Inflammatory macrophage treated with lipopolysaccharide for 1 hour (primary cell): ENCODE data around the gene SELENOM.
A peak's percentile ranks its signal among the peaks of the same experiment; 100 is the strongest.
"Not testable (repeated sequence)": the region's sequence is repeated elsewhere in the genome, so short reads cannot be mapped to it uniquely, and the experiment has no call there.

Experiments
- DNase-seq, 2 donors: peaks; one replicate each; pipeline ENCODE4 v3.0.0-alpha.2; 2020 to 2022

SELENOM gene

GRCh38 chr22:31130873-31131272, 23.5 kb upstream of the SELENOM start:
- no peak for DNase-seq

GRCh38 chr22:31128156-31128555, 20.8 kb upstream of the SELENOM start:
- DNase-seq, result no peak

GRCh38 chr22:31127181-31127772, 19.9 kb upstream of the SELENOM start:
- DNase-seq, result peak in 1 of 2 donors; percentile 6

DNA sequence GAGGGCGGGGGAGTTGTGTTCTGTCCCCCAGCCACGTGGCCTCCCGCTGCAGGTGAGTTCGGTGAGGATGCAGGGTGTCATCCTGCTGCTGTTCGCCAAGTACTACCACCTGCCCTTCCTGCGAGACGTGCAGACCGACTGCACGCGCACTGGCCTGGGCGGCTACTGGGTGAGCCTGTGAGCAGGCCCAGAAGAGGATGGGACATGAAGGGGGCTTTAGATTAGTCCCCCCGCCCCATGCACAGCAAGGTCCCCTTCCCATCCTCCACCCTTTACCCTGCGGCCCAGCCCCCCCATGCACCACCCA, 19.5 kb upstream of the SELENOM start:
- no peak for DNase-seq

GRCh38 chr22:31126128-31126868, 18.9 kb upstream of the SELENOM start:
- DNase-seq, result no peak

DNA sequence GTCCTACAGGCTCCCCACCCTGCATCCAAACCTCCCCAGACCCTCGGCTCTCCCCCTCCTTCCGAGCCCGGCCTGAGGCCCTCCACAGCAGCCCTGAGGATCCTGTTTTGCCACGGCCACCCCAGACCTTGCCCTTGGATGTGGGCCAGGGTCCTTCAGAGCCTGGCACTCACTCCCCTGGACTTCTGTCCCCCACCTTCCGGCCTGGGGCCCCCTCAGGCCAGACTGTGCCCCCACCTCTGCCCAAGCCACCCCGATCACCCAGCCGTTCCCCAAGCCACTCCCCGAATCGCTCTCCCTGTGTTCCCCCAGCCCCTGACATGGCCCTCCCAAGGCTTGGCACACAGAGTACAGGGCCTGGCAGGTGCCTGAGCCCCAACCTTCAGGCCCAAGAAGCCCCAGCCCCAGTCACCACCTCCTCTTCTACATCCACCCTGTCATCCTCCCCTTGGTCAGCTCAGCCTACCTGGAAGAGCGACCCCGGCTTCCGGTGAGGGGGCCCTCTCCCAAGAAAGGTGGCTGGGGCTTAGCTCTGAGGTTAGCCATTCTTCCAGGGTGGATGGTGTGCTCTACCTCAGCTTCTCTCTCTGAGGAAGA, 18.3 kb upstream of the SELENOM start:
- DNase-seq, result no peak

DNA sequence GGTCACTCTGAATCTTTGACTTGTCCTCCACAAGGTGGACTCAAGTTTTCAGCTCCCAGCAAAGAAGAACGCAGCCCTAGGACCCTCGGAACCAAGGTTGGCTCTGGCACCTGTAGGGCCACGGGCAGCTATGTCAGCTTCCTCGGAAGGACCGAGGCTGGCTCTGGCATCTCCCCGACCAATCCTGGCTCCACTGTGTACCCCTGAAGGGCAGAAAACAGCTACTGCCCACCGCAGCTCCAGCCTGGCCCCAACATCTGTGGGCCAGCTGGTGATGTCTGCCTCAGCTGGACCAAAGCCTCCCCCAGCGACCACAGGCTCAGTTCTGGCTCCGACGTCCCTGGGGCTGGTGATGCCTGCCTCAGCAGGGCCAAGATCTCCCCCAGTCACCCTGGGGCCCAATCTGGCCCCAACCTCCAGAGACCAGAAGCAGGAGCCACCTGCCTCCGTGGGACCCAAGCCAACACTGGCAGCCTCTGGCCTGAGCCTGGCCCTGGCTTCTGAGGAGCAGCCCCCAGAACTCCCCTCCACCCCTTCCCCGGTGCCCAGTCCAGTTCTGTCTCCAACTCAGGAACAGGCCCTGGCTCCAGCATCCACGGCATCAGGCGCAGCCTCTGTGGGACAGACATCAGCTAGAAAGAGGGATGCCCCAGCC, 17.6 kb upstream of the SELENOM start:
- no peak for DNase-seq

DNA sequence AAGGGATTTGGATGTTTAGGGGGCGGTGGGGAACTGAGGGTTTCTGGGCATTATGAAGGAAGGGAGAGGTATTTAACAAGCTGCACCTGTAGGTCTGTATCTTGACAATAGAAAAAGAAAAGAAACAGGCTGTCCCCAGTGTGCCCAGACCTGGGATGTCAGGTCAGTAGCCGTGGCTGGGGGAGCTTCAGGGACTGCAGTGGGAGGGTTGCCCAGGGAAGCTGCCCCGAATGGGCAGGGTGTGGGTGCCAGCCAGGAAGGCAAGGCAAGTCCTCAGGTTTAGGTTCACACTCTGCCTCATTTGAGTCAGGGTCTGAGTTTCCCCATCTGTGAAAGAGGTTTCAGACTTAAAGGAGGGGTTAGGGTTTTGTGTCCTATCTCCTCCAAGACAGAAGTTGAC, 16.9 kb upstream of the SELENOM start:
- no peak for DNase-seq

DNA sequence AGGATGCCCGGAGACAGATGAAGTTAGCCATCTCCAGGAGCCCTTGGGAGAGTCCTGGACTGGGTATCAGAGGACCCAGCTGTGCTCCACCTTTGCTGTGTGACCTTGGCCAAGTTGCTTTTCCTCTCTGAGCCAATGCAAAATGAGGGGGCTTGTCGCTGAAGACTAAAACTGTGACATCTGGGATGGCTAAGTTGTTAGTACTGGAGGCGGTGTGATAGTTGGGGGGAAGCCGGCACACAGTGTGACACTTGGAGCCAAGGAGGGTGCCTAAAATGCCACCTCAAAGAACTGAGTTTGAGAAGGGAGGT, 15.9 kb upstream of the SELENOM start:
- DNase-seq, result no peak

DNA sequence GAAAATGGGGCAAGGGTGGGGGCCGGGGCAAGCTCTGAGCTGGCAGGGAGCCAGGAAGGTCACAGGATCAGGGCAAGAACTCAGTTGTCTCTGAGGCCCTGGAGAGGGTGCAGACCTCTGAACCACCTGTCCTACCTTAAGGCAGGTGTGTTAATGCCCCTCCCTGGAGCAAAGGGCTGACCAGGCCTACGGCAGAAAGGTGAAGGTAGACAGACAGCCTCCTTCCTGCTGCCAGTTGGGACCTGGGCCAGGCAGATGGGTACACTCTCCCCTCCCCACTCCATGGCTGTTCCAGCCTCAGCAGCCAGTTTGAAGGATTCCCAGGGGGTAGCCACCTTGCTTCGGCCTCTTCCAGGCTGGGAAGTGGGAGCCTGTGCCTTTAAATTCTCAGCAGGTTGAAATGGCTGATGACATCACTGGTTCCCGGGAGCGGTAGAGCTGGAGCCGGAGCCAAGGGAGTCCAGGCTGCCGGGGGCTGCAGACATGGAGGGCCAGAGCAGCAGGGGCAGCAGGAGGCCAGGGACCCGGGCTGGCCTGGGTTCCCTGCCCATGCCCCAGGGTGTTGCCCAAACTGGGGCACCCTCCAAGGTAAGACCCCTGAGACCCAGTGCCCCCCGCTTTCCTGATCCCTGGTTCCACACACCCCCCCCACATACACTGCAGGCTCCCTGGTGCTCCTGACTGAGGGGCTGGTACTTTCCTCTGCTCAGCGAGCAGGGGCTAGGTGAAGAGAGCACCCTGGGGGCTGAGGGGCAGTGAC, 15.3 kb upstream of the SELENOM start, which contains the start of gene INPP5J:
Gene INPP5J (plus strand): TSS at position 435 of the 760 bp plus-strand sequence. CDS start 49 bp downstream, at position 484.
- DNase-seq, result no peak

- no peak for DNase-seq
These were observed 14.8 kb upstream of the SELENOM start for GRCh38 chr22:31122196-31122531.

GRCh38 chr22:31121403-31121802, 14.0 kb upstream of the SELENOM start:
- DNase-seq, result no peak

DNA sequence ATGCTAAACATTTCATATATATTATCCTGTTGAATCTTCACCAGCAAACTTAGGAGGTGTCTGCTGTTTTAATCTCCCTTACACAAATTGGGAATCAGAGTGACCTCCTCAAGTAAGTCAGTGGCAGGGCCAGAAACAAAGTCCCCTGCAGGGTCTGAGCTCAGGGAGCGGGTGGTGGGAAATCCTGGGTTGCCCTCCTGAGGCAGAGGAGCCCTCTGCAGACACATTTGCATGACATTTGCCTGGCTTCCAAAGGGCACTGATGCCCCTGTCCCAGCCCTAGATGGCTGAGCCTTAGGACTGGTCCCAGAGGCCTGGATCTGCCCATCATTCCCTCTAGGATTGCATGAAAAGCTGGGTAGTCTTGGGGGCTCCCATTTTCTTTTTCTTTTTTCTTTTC, 13.3 kb upstream of the SELENOM start:
- DNase-seq, result no peak

DNA sequence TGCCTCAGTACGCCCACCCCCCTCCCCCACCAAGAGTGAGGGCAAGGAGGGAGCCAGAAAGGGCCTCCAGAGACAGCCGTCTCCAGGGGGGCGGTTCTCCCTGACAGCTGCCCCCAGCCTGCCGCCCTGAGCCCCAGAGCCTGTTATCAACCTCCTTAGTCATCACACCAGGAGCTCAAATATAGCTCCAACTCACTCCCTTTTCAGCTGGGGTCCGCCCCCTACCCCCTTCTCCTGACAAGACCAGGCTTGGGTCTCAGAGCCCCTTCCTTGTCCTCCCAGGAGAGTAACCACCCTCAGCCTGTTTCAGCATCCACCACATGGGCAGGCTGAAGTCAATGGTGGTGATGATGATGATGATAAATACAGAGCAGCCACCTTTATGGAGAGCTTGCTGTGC, 12.9 kb upstream of the SELENOM start:
- no peak for DNase-seq

DNA sequence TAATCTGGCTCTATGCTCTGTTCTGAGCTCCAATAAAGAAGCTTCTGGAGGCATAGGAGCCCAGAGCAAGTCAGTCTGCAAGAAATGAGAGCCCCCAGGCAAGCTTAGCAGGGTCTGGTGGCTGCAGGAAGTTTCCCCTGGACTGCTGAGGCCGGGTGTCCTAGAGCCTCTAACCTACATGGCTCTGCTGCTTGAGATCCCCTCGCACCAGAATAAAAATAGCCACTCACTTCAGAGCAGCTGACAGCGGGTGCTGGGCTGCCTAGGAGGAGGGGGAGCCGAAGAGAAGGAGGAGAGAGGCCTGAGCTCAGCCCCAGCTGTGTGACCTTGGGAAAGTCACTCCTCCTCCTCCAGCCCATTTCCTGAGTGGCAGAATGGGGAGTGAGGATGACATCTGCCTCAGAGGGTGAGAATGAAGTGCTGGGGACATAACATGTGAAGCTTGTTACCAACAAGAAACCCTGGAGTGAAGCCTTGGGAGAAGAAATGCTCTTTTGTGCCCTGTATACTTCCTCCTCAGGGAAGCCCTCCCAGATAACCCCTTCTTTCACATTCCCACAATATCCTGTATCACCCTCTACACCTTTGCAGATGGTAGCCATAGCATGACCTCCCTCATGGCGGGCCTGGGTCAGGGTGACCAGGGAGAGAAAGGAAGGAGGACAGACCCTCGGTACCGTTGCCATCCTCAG, 11.8 kb upstream of the SELENOM start:
- DNase-seq, result no peak

GRCh38 chr22:31118046-31118820, 10.9 kb upstream of the SELENOM start:
- DNase-seq, result no peak

- not testable (repeated sequence) for DNase-seq
These were observed 5.3 kb upstream of the SELENOM start for GRCh38 chr22:31112547-31113091.

DNA sequence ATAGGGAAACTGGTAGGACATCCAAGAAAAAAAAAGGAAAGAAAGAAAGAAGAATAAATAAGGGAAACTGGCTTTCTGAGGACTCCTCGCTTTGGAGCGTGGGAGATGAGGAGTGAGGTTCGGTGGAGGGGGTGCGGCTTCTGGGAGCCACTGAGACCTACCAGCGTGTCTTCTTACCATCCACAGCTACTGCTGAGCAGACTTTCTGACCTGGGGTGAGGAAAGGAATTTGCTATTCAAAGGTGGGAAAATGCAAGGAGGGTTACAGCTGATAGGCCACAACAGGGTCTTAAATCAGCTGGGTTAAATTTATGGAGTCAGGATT, 488 bp upstream of the SELENOM start:
- DNase-seq, result no peak

- no peak for DNase-seq
These were observed 614 bp downstream of the SELENOM start for GRCh38 chr22:31106731-31107177.

DNA sequence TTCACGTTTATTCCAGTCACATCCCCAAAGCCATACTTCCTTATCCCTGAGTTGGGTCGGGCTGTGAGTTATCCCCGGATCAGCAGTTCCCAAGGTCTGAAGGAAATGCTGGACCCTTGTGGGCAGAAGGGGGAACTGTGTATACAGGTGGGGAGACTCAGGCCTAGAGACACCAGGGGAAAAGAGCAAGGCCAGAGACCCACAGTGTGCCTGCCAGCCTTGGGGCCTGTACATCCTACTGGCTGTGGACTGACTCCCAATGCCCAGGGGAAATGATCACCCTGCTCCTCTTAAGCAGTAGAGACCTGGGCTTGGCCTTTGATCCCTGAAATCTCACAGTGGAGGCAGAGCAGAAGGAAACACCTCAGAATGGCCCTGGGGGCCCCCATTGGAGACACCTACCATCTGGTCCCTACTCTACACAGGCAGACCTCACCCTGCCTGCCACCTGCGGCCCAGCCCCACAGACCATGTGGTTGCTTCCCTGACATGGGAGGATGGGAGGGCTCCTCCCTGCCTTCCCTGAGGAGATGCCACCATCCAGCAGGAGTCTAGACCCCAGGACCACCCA, 1.3 kb downstream of the SELENOM start:
- no peak for DNase-seq

DNA sequence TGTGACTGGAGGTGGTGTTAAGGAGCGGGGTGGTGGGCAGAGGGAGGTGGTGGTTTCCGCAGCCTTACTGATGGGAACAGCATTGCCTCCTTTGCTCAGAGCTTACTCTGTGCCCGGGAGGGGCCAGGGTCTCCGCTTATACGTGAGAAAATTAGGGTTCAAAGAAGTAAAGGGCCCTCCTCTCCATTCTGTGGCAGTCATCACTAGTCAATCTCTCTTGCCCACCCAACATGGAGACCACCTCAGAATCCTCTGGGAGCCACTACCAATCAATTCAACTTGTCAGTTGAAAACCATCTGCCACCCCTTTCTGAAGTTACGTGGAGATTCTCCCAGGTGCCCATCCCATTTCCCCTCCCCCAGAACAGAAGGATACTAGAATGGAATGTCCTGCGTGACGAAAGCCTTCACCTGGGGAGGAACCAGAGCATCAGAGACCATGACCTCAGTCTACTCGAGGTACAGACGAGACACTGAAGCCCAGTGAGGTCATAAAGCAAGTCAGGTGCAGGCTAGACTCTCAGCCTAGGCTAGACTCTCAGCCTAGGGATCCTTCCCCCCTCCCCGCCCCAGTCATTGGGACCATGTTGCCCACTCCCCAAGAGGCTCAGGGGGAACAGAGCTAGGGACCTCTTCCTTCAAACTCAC, 2.0 kb downstream of the SELENOM start:
- DNase-seq, result no peak
